OCI-LY7 (cell line): ENCODE measurements around the gene OSBPL6. TPM values are rescaled to one million over a fixed set of nuclear protein-coding genes. Genes with fewer than 3 reads are reported as not detected.

ENCODE experiments used
- BruUV-seq: library from RNA; stranded (reverse); fragments of 400-500 nt; replicated peaks from 2 replicates; lab custom pipeline; 2021; lab: Mats Ljungman, UMichigan
- CTCF ChIA-PET: fragments of 300-600 bp; sonication (Branson Sonifier 250); formaldehyde crosslinking; loops from one replicate; lab custom pipeline; 2022; ENCODE audit warnings: antibody characterized with exemption; ENCODE audit not compliant: unreplicated experiment; lab: Charles Lee
- POLR2A ChIA-PET: fragments of 300-600 bp; sonication (Branson Sonifier 250); formaldehyde crosslinking; loops from one replicate; lab custom pipeline; 2022; ENCODE audit warnings: antibody characterized with exemption; lab: Charles Lee
- DNase-seq: peaks from one replicate; pipeline ENCODE4 v3.0.0-alpha.2; 2015; ENCODE audit warnings: low spot score
- H2AFZ ChIP-seq: fragments of 200-600 bp; sonication (generic), shearing (Covaris generic); 2 replicates; pipeline ENCODE4 v1.6.1; 2014; ENCODE audit warnings: mild to moderate bottlenecking, antibody characterized with exemption, low read length, moderate library complexity
- H3K27ac ChIP-seq: fragments of 200-600 bp; sonication (generic); 2 replicates; pipeline ENCODE4 v1.5.1; 2014; ENCODE audit warnings: mixed run types, low read depth, mild to moderate bottlenecking, moderate library complexity, low read length, inconsistent platforms; ENCODE audit not compliant: poor library complexity, severe bottlenecking
- H3K36me3 ChIP-seq: fragments of 200-600 bp; sonication (generic); 2 replicates; pipeline ENCODE4 v1.6.1; 2014; ENCODE audit warnings: mild to moderate bottlenecking, antibody characterized with exemption, low read length, moderate library complexity, mixed read lengths; ENCODE audit not compliant: insufficient read depth
- H3K4me1 ChIP-seq: fragments of 200-600 bp; sonication (generic); 2 replicates; pipeline ENCODE4 v1.5.1; 2014; ENCODE audit warnings: mild to moderate bottlenecking, low read length; ENCODE audit not compliant: insufficient read depth, poor library complexity, severe bottlenecking
- H3K4me2 ChIP-seq: fragments of 200-600 bp; sonication (generic); 2 replicates; pipeline ENCODE4 v1.6.1; 2014; ENCODE audit warnings: mild to moderate bottlenecking, low read length
- H3K4me3 ChIP-seq: fragments of 200-600 bp; sonication (generic); 2 replicates; pipeline ENCODE4 v1.5.1; 2014; ENCODE audit warnings: mild to moderate bottlenecking, low read depth, low read length; ENCODE audit not compliant: poor library complexity, severe bottlenecking
- H3K79me2 ChIP-seq: fragments of 200-600 bp; sonication (generic); 2 replicates; pipeline ENCODE4 v1.6.1; 2016; ENCODE audit warnings: low read depth, mild to moderate bottlenecking, low read length, moderate library complexity, mixed read lengths; ENCODE audit not compliant: insufficient read depth
- H3K9me2 ChIP-seq: fragments of 200-600 bp; sonication (generic); 2 replicates; pipeline ENCODE4 v1.6.1; 2016; ENCODE audit warnings: mild to moderate bottlenecking, low read length, mixed read lengths; ENCODE audit not compliant: insufficient read depth
- H3K9me3 ChIP-seq: fragments of 200-600 bp; sonication (generic); 2 replicates; pipeline ENCODE4 v1.6.1; 2014; ENCODE audit warnings: mild to moderate bottlenecking, mixed run types, low read length, mixed read lengths
- H4K20me1 ChIP-seq: fragments of 200-600 bp; sonication (generic); 2 replicates; pipeline ENCODE4 v1.6.1; 2014; ENCODE audit warnings: mild to moderate bottlenecking, antibody characterized with exemption, low read length, moderate library complexity, mixed read lengths; ENCODE audit not compliant: insufficient read depth
- EZH2phosphoT487 ChIP-seq: fragments of 200-600 bp; sonication (generic); IDR thresholded peaks from 2 replicates; pipeline ENCODE4 v1.6.1; 2018; ENCODE audit warnings: low read depth, borderline replicate concordance, mild to moderate bottlenecking, mixed run types, antibody characterized with exemption, low read length, moderate library complexity, mixed read lengths
- intact Hi-C: fragments of 100-400 bp; cut with micrococcal nuclease; formaldehyde crosslinking; loops from one replicate; pipeline ENCODE4 v1.10.0; 2022; ENCODE audit not compliant: unreplicated experiment
- total RNA-seq, 2 experiments: library from RNA; depleted of rRNA in 1 of 2; stranded (reverse); fragments of >200 nt in 1 of 2; shearing (Covaris generic) in 1 of 2; gene quantifications; 2 replicates each; pipeline ENCODE4 v1.2.3, GENCODE V29; 2014 to 2022
- TF ChIP-seq, protein P1 (sequence below): fragments of 200-600 bp; sonication (generic); conservative IDR thresholded peaks from 2 replicates; pipeline ENCODE4 v1.5.1; 2014; ENCODE audit warnings: mild to moderate bottlenecking, antibody characterized with exemption, low read length, moderate library complexity, mixed read lengths

Gene OSBPL6
- total RNA-seq, 2 experiments from 2014 or later = not detected

DNA sequence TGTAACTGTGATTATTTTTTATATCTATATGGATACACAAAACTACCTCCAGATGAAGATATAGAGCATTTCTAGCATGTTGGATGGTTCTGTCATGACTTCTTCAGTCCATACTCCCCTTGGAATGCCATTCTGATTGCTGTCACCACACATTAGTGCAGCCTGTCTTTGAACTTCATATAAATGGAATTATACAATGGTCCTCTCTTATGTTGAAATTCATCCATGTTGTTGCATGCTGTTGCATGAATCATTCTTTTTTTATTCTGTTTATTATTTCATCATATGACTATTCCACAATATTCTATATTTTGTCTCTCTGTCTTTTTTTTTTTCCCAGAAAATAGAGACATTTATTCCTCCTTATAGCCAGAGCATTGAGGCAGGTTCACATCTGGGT lies 74.1 kb downstream of the OSBPL6 start:
- no peaks in the 10 kb centered on the region for H3K9me2 ChIP-seq
- H3K4me1 ChIP-seq = no peaks in the 10 kb centered on the region
- H3K4me3 ChIP-seq = no peak overlapping the region
- no peak overlapping the region for H3K4me2 ChIP-seq
- ChIA-PET POLR2A (no interaction called here), CTCF (no interaction called here)
- DNase-seq = no peak
- intact Hi-C loops = no loop called here
- TF ChIP-seq EZH2phosphoT487 = no peak
- TF ChIP-seq, protein P1, sequence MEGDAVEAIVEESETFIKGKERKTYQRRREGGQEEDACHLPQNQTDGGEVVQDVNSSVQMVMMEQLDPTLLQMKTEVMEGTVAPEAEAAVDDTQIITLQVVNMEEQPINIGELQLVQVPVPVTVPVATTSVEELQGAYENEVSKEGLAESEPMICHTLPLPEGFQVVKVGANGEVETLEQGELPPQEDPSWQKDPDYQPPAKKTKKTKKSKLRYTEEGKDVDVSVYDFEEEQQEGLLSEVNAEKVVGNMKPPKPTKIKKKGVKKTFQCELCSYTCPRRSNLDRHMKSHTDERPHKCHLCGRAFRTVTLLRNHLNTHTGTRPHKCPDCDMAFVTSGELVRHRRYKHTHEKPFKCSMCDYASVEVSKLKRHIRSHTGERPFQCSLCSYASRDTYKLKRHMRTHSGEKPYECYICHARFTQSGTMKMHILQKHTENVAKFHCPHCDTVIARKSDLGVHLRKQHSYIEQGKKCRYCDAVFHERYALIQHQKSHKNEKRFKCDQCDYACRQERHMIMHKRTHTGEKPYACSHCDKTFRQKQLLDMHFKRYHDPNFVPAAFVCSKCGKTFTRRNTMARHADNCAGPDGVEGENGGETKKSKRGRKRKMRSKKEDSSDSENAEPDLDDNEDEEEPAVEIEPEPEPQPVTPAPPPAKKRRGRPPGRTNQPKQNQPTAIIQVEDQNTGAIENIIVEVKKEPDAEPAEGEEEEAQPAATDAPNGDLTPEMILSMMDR = no peak
- no peaks in the 10 kb centered on the region for H3K79me2 ChIP-seq
- no peaks in the 10 kb centered on the region for H3K36me3 ChIP-seq
- no peaks in the 10 kb centered on the region for H3K9me3 ChIP-seq
- no peaks in the 10 kb centered on the region for H4K20me1 ChIP-seq
- H3K27ac ChIP-seq = no peak overlapping the region
- no peak overlapping the region for H2AFZ ChIP-seq
- BruUV-seq = no TSS peak

DNA sequence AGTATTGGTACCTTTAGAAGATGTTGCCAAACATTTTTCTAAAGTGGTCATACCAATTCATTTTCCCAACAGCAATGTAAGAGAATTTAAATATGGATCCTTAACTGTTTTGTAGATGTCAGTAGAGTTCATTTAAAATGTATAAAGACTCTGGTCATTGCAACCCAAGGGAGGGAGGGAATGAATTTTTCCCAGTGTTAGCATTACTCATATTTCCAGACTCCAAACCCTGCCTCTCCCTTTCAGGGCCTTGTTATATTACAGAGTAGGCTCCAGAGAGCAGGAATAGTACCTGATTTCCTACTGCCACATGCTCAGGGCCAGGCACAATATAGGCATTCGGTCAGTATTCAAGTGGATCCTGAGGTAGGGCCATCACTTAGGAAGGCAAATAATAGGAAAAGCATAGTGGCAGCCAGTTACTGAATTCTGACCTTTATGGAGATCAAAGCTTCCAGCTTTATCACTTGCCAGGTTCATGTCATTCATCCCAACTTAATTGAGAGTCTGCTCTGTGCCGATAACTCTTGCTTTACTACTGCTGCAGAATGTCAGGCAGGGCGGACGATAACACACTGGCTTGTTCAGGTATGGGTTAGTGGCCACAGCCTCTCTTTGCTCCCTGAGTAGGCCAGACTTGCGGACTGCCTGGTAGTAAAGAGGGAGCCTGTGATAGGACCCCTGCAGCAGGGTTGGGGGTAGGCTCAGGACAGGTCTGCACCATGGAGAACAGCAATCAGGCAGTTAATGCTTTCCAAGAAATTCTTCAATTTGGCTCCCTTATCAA lies 75.3 kb downstream of the OSBPL6 start:
- no peaks in the 10 kb centered on the region for H4K20me1 ChIP-seq
- CTCF ChIA-PET = no interaction called here
- H2AFZ ChIP-seq = no peak overlapping the region
- no peak overlapping the region for H3K27ac ChIP-seq
- BruUV-seq = no TSS peak
- no peak for DNase-seq
- no peaks in the 10 kb centered on the region for H3K4me1 ChIP-seq
- no peaks in the 10 kb centered on the region for H3K79me2 ChIP-seq
- intact Hi-C loops = no loop called here
- TF ChIP-seq, protein P1 = no peak
- TF ChIP-seq EZH2phosphoT487 = no peak
- H3K36me3 ChIP-seq = no peaks in the 10 kb centered on the region
- H3K9me2 ChIP-seq = no peaks in the 10 kb centered on the region
- no peak overlapping the region for H3K4me3 ChIP-seq
- no peak overlapping the region for H3K4me2 ChIP-seq
- H3K9me3 ChIP-seq = no peaks in the 10 kb centered on the region
- POLR2A ChIA-PET = interaction anchor here (0.5 kb wide), 1 partner anchor 126 kb away, joined by 5 read pairs; no protein-coding TSS in a partner anchor

DNA sequence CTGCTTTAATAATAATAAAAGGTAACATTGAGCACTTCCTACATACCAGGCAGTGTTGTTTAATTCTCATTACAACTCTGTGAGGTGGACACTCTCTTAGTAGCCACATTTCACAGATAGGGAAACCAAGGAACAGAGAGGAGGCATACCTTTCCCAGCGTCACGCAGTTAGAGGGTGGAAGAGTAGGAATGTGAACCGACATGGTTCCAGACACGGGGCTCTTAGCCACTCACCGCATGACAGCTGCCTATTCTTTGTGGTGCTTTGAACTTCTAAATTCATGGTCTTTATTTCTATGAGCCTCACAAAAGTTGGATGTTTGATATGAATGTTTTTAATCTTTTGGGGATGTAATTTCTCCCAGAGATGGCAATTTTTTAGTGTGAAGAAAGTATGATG lies 76.0 kb downstream of the OSBPL6 start:
- no peaks in the 10 kb centered on the region for H4K20me1 ChIP-seq
- H3K4me2 ChIP-seq = no peak overlapping the region
- no peak overlapping the region for H3K27ac ChIP-seq
- POLR2A ChIA-PET = interaction anchor here (0.5 to 0.7 kb wide), 2 partner anchors 39 to 328 kb away, joined by 3 to 7 read pairs; no protein-coding TSS in a partner anchor
- H3K36me3 ChIP-seq = no peaks in the 10 kb centered on the region
- no peaks in the 10 kb centered on the region for H3K4me1 ChIP-seq
- no peaks in the 10 kb centered on the region for H3K9me3 ChIP-seq
- TF ChIP-seq, protein P1 = no peak
- no peak for TF ChIP-seq EZH2phosphoT487
- no TSS peak for BruUV-seq
- no peaks in the 10 kb centered on the region for H3K79me2 ChIP-seq
- intact Hi-C loops = no loop called here
- no peak overlapping the region for H3K4me3 ChIP-seq
- H3K9me2 ChIP-seq = no peaks in the 10 kb centered on the region
- CTCF ChIA-PET = no interaction called here
- no peak overlapping the region for H2AFZ ChIP-seq
- no peak for DNase-seq
